LNCaP clone FGC (cell line): ENCODE results near the gene COPB1.
A peak's percentile ranks its signal among the peaks of the same experiment; 100 is the strongest.

Experiments
- DNase-seq: peaks from one replicate; pipeline ENCODE4 v3.0.0-alpha.2; 2011; ENCODE audit warnings: low read depth
- H3K4me3 ChIP-seq: 2 replicates; pipeline ENCODE4 v1.5.1; 2011; ENCODE audit warnings: mild to moderate bottlenecking, low read depth, low read length, control low read depth
- CTCF ChIP-seq: IDR thresholded peaks from 2 replicates; pipeline ENCODE4 v1.5.1; 2012; ENCODE audit warnings: mild to moderate bottlenecking; ENCODE audit not compliant: control insufficient read depth, insufficient read depth; ENCODE audit errors: extremely low read depth

The COPB1 gene

GRCh38 chr11:14422052-14422813, 77.4 kb downstream of the COPB1 start:
- TF ChIP-seq CTCF: no peak
- no peak for DNase-seq
- no peak overlapping the region for H3K4me3 ChIP-seq

GRCh38 chr11:14420223-14420622, 79.4 kb downstream of the COPB1 start:
- no peak for DNase-seq
- no peak for TF ChIP-seq CTCF
- H3K4me3 ChIP-seq: no peak overlapping the region

DNA sequence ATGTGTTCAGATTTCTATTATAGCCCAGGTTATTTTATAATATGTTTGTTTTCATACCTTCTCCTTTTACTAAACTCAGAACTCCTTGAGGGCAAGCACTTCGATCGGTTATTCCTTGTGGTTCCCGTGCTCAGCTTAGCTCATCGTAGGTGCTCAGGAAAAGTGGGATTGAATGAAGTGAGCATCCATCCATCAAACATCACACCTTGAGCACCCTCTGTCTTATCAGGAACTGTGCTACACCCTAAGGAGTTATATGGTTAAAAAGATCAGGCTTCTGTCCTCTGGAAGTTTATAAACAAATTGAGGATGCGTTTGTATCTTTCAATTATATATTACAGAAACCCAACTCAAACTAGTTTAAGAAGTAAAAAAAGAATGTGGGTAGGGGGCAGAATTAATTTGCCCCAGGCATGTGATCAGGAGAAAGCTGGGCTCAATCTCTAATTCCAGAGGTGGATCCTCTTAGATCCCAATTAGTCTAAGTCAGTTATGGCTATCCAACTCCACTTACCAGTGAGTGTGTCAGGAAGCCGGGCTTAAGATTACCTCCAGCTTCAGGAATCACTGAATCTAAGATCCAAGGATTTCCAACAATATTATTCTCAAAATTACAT, 80.7 kb downstream of the COPB1 start:
- peak; percentile 6 for DNase-seq
- peak; percentile 67 for TF ChIP-seq CTCF
- H3K4me3 ChIP-seq: no peak overlapping the region

DNA sequence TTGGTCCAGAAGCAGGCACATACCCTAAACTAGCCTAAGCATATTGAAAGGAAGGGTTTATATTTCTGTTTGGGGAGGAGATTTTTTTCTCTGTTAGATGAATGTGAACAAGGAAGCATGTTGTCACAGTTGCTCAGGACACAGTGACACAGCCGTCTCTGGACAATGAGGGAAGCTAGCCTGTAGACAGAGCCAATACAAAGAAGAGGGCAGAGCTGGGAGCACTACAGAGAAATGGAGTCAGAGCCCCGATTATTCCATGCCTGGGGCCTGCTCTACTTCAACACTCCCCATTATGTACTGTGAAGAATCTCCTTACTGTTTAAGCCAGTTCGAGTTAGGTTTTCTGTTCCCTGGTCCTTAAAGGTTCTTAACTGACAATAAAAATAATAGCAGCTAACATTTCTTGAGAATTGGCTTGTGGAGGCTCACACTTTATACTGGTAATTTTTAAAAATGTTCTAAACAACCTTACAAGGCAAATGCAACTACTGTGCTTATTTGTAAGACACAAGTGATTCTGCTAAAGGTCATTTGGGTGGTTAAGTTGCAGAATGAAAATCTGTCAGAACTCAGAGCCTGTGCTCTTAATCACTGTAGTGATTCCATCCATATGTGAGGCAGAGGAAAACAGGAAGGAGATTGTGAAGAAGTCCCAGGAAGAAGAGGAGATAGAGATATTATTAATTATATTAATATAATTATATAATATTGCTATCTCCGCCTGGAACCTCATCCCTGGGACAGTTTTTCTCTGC, 81.8 kb downstream of the COPB1 start:
- no peak overlapping the region for H3K4me3 ChIP-seq
- TF ChIP-seq CTCF: no peak
- DNase-seq: no peak

DNA sequence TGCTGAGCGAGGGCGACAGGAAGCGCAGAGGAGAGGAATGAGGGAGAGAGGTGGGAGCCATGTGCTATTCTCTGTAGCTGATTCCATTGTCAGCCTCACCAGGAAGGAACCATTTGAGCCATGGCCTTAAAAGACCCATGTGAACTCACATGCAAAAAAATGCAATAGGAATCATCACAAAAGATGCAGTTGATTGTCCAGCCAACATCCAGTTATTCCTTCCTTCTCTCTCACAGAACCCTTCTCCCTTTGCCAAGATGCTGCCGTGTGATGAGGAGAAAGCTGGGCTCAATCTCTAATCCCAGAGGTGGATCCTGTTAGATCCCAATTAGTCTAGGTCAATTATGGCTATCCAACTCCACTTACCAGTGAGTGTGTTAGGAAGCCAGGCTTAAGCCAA, 82.4 kb downstream of the COPB1 start:
- no peak overlapping the region for H3K4me3 ChIP-seq
- DNase-seq: no peak
- no peak for TF ChIP-seq CTCF

- no peak overlapping the region for H3K4me3 ChIP-seq
- no peak for TF ChIP-seq CTCF
- DNase-seq: no peak
Measured at GRCh38 chr11:14414470-14415461, 84.8 kb downstream of the COPB1 start.
